OCI-LY1 (cell line): ENCODE data around the gene LGSN.
A peak's percentile ranks its signal among the peaks of the same experiment; 100 is the strongest.

Experiments
- H2AFZ ChIP-seq: fragments of 200-600 bp; sonication (generic), shearing (Covaris generic); 2 replicates; pipeline ENCODE4 v1.6.0; 2014; ENCODE audit warnings: antibody characterized with exemption, mild to moderate bottlenecking, low read length
- H3F3A ChIP-seq: fragments of 200-600 bp; sonication (generic), shearing (Covaris generic); 2 replicates; pipeline ENCODE4 v1.6.0; 2014; ENCODE audit warnings: mild to moderate bottlenecking, antibody characterized with exemption, low read length, moderate library complexity; ENCODE audit not compliant: insufficient read depth
- H3K27ac ChIP-seq: fragments of 200-600 bp; sonication (generic); 2 replicates; pipeline ENCODE4 v1.5.1; 2014; ENCODE audit warnings: low read length, mixed run types, mild to moderate bottlenecking, low read depth; ENCODE audit not compliant: poor library complexity, severe bottlenecking
- H3K27me3 ChIP-seq: fragments of 200-600 bp; sonication (generic); 2 replicates; pipeline ENCODE4 v1.6.0; 2014; ENCODE audit warnings: antibody characterized with exemption, mild to moderate bottlenecking, low read length, moderate library complexity; ENCODE audit not compliant: insufficient read depth
- H3K36me3 ChIP-seq: fragments of 200-600 bp; sonication (generic); 2 replicates; pipeline ENCODE4 v1.6.1; 2014; ENCODE audit warnings: mild to moderate bottlenecking, antibody characterized with exemption, low read length, moderate library complexity, mixed read lengths; ENCODE audit not compliant: insufficient read depth
- H3K4me1 ChIP-seq: fragments of 200-600 bp; sonication (generic); 2 replicates; pipeline ENCODE4 v1.5.1; 2014; ENCODE audit warnings: mild to moderate bottlenecking, low read length, moderate library complexity; ENCODE audit not compliant: insufficient read depth, severe bottlenecking
- H3K4me2 ChIP-seq: fragments of 200-600 bp; sonication (generic), shearing (Covaris generic); 2 replicates; pipeline ENCODE4 v1.6.1; 2014; ENCODE audit warnings: low read length
- H3K4me3 ChIP-seq: fragments of 200-600 bp; sonication (generic); 2 replicates; pipeline ENCODE4 v1.5.1; 2014; ENCODE audit warnings: low read length, low read depth, mild to moderate bottlenecking, mixed read lengths; ENCODE audit not compliant: poor library complexity, severe bottlenecking
- H3K79me2 ChIP-seq: fragments of 200-600 bp; shearing (Covaris generic); 2 replicates; pipeline ENCODE4 v1.6.1; 2016; ENCODE audit warnings: mixed run types, low read length, mixed read lengths; ENCODE audit not compliant: insufficient read depth
- H3K9ac ChIP-seq: fragments of 200-600 bp; sonication (generic), shearing (Covaris generic); 2 replicates; pipeline ENCODE4 v1.6.1; 2014; ENCODE audit warnings: mild to moderate bottlenecking, low read length, mixed read lengths
- H3K9me2 ChIP-seq: fragments of 200-600 bp; sonication (generic), shearing (Covaris generic); 2 replicates; pipeline ENCODE4 v1.6.1; 2014; ENCODE audit warnings: low read depth, mild to moderate bottlenecking, low read length, mixed read lengths
- H3K9me3 ChIP-seq: fragments of 200-600 bp; shearing (Covaris generic); 2 replicates; pipeline ENCODE4 v1.6.1; 2014; ENCODE audit warnings: low read length, mixed read lengths
- H4K20me1 ChIP-seq: fragments of 200-600 bp; sonication (generic), shearing (Covaris generic); 2 replicates; pipeline ENCODE4 v1.6.0; 2016; ENCODE audit warnings: mild to moderate bottlenecking, low read length; ENCODE audit not compliant: insufficient read depth
- CTCF ChIP-seq: fragments of 200-600 bp; sonication (generic), shearing (Covaris generic); IDR thresholded peaks from 2 replicates; pipeline ENCODE4 v1.5.1; 2017; ENCODE audit warnings: mild to moderate bottlenecking, antibody characterized with exemption, low read length, moderate library complexity, mixed read lengths
- EZH2 ChIP-seq: fragments of 200-600 bp; sonication (generic), shearing (Covaris generic); IDR thresholded peaks from 2 replicates; pipeline ENCODE4 v1.8.0; 2017; ENCODE audit warnings: borderline replicate concordance, mixed run types, mild to moderate bottlenecking, antibody characterized with exemption, low read length, moderate library complexity, mixed read lengths

LGSN gene

GRCh38 chr6:63352069-63352543 lies 32.3 kb upstream of the LGSN start:
- peaks cover 16% of the 10 kb centered on the region for H3K4me1 ChIP-seq
- H3K4me2 ChIP-seq: peak overlapping the region; percentile 40; the same call in 1 of the 2 replicates
- H3K9me2 ChIP-seq: no peaks in the 10 kb centered on the region
- H3K9me3 ChIP-seq: no peaks in the 10 kb centered on the region
- TF ChIP-seq CTCF: peak; percentile 44; the same call in 1 of the 2 replicates
- TF ChIP-seq EZH2: no peak
- no peak overlapping the region for H3K9ac ChIP-seq
- no peaks in the 10 kb centered on the region for H3K79me2 ChIP-seq
- no peaks in the 10 kb centered on the region for H3K27me3 ChIP-seq
- no peak overlapping the region for H2AFZ ChIP-seq
- H3K4me3 ChIP-seq: no peak overlapping the region
- H3K27ac ChIP-seq: no peak overlapping the region
- H3K36me3 ChIP-seq: no peaks in the 10 kb centered on the region
- no peaks in the 10 kb centered on the region for H3F3A ChIP-seq
- H4K20me1 ChIP-seq: no peaks in the 10 kb centered on the region

- H4K20me1 ChIP-seq: no peaks in the 10 kb centered on the region
- no peaks in the 10 kb centered on the region for H3K79me2 ChIP-seq
- H3K9ac ChIP-seq: no peak overlapping the region
- no peaks in the 10 kb centered on the region for H3K9me2 ChIP-seq
- H3K9me3 ChIP-seq: no peaks in the 10 kb centered on the region
- no peak overlapping the region for H3K27ac ChIP-seq
- no peaks in the 10 kb centered on the region for H3F3A ChIP-seq
- H3K4me3 ChIP-seq: no peak overlapping the region
- H3K27me3 ChIP-seq: no peaks in the 10 kb centered on the region
- H2AFZ ChIP-seq: no peak overlapping the region
- no peak overlapping the region for H3K4me2 ChIP-seq
- TF ChIP-seq CTCF: no peak
- TF ChIP-seq EZH2: no peak
- peaks cover 16% of the 10 kb centered on the region for H3K4me1 ChIP-seq
- H3K36me3 ChIP-seq: no peaks in the 10 kb centered on the region
Observed at GRCh38 chr6:63349401-63349800, 29.6 kb upstream of the LGSN start.

GRCh38 chr6:63348836-63349235 lies 29.1 kb upstream of the LGSN start:
- Histone ChIP-seq H3K79me2 (no peaks in the 10 kb centered on the region), H3K27me3 (no peaks in the 10 kb centered on the region), H3K9ac (no peak overlapping the region), H2AFZ (no peak overlapping the region), H3K4me1 (peaks cover 16% of the 10 kb centered on the region), H3K4me2 (no peak overlapping the region), H3K36me3 (no peaks in the 10 kb centered on the region), H3K9me3 (no peaks in the 10 kb centered on the region), H3F3A (no peaks in the 10 kb centered on the region), H4K20me1 (no peaks in the 10 kb centered on the region), H3K27ac (no peak overlapping the region), H3K4me3 (no peak overlapping the region), H3K9me2 (no peaks in the 10 kb centered on the region)
- no peak for TF ChIP-seq CTCF
- TF ChIP-seq EZH2: no peak
